ENCODE results near the gene SLX9. TPM values are rescaled to one million over a fixed set of nuclear protein-coding genes. Genes with fewer than 3 reads are reported as not detected.

SLX9 gene
- total RNA-seq, 1 donor from 2014 or later, result 8.3 TPM

GRCh38 chr21:45019076-45019886, 79.5 kb downstream of the SLX9 start:
- Histone ChIP-seq H3K27ac (peak overlapping the region; percentile 58), H3K9me3 (no peaks in the 10 kb centered on the region), H3K36me3 (no peaks in the 10 kb centered on the region), H3K4me1 (peaks cover 5% of the 10 kb centered on the region), H3K4me3 (peak overlapping the region; percentile 43), H3K27me3 (no peaks in the 10 kb centered on the region)
- intact Hi-C loops (cut with DNase I), result no loop called here
- TF ChIP-seq CTCF (IDR thresholded peaks at IDR 0.05), result no peak
- no peak for TF ChIP-seq POLR2AphosphoS5 (IDR thresholded peaks at IDR 0.05; ENCODE audit: insufficient read depth in 1 of 2, low read depth in 1 of 2)
- no peak for TF ChIP-seq POLR2A (IDR thresholded peaks at IDR 0.05)
- DNase-seq (ENCODE audit: extremely low spot score in 2 of 2), result no peak

- H3K27me3 ChIP-seq, result no peaks in the 10 kb centered on the region
- no peak for DNase-seq (ENCODE audit: extremely low spot score in 2 of 2)
- H3K4me3 ChIP-seq, result no peak overlapping the region
- intact Hi-C loops (cut with DNase I), result no loop called here
- no peaks in the 10 kb centered on the region for H3K36me3 ChIP-seq
- TF ChIP-seq CTCF (IDR thresholded peaks at IDR 0.05), result no peak
- no peak for TF ChIP-seq POLR2A (IDR thresholded peaks at IDR 0.05)
- TF ChIP-seq POLR2AphosphoS5 (IDR thresholded peaks at IDR 0.05; ENCODE audit: insufficient read depth in 1 of 2, low read depth in 1 of 2), result no peak
- H3K27ac ChIP-seq, result no peak overlapping the region
- H3K4me1 ChIP-seq, result peaks cover 5% of the 10 kb centered on the region
- no peaks in the 10 kb centered on the region for H3K9me3 ChIP-seq
Measured at GRCh38 chr21:45019887-45020537, 80.2 kb downstream of the SLX9 start.

GRCh38 chr21:45020629-45021427, 81.0 kb downstream of the SLX9 start:
- no peaks in the 10 kb centered on the region for H3K36me3 ChIP-seq
- no peak overlapping the region for H3K4me3 ChIP-seq
- no peak for DNase-seq (ENCODE audit: extremely low spot score in 2 of 2)
- no peaks in the 10 kb centered on the region for H3K9me3 ChIP-seq
- no peak overlapping the region for H3K27ac ChIP-seq
- intact Hi-C loops (cut with DNase I), result no loop called here
- peaks cover 5% of the 10 kb centered on the region for H3K4me1 ChIP-seq
- no peak for TF ChIP-seq POLR2A (IDR thresholded peaks at IDR 0.05)
- no peak for TF ChIP-seq POLR2AphosphoS5 (IDR thresholded peaks at IDR 0.05; ENCODE audit: insufficient read depth in 1 of 2, low read depth in 1 of 2)
- no peaks in the 10 kb centered on the region for H3K27me3 ChIP-seq

GRCh38 chr21:45021428-45022347, 81.9 kb downstream of the SLX9 start:
- no peak overlapping the region for H3K4me3 ChIP-seq
- intact Hi-C loops (cut with DNase I), result no loop called here
- no peak overlapping the region for H3K27ac ChIP-seq
- no peak for DNase-seq (ENCODE audit: extremely low spot score in 2 of 2)
- peaks cover 5% of the 10 kb centered on the region for H3K4me1 ChIP-seq
- no peaks in the 10 kb centered on the region for H3K9me3 ChIP-seq
- TF ChIP-seq CTCF (IDR thresholded peaks at IDR 0.05), result no peak
- TF ChIP-seq POLR2AphosphoS5 (IDR thresholded peaks at IDR 0.05; ENCODE audit: insufficient read depth in 1 of 2, low read depth in 1 of 2), result no peak
- no peak for TF ChIP-seq POLR2A (IDR thresholded peaks at IDR 0.05)
- no peaks in the 10 kb centered on the region for H3K36me3 ChIP-seq
- H3K27me3 ChIP-seq, result no peaks in the 10 kb centered on the region

GRCh38 chr21:45022348-45022675, 82.5 kb downstream of the SLX9 start:
- intact Hi-C loops (cut with DNase I), result no loop called here
- DNase-seq (ENCODE audit: extremely low spot score in 2 of 2), result no peak
- H3K27me3 ChIP-seq, result no peaks in the 10 kb centered on the region
- H3K36me3 ChIP-seq, result no peaks in the 10 kb centered on the region
- H3K4me3 ChIP-seq, result no peak overlapping the region
- H3K27ac ChIP-seq, result no peak overlapping the region
- TF ChIP-seq POLR2AphosphoS5 (IDR thresholded peaks at IDR 0.05; ENCODE audit: insufficient read depth in 1 of 2, low read depth in 1 of 2) (no peak), POLR2A (IDR thresholded peaks at IDR 0.05) (no peak), CTCF (IDR thresholded peaks at IDR 0.05) (no peak)
- H3K4me1 ChIP-seq, result peaks cover 5% of the 10 kb centered on the region
- no peaks in the 10 kb centered on the region for H3K9me3 ChIP-seq
